GM19452 (cell line): ENCODE data around the gene AKAP9.
"Not testable (repeated sequence)": the region's sequence is repeated elsewhere in the genome, so short reads cannot be mapped to it uniquely, and the experiment has no call there.

Source experiments
- ATAC-seq: cut with Tn5 transposase; IDR thresholded peaks from one replicate; pipeline ENCODE4 v1.9.1; 2021; ENCODE audit not compliant: unreplicated experiment

Gene AKAP9

DNA sequence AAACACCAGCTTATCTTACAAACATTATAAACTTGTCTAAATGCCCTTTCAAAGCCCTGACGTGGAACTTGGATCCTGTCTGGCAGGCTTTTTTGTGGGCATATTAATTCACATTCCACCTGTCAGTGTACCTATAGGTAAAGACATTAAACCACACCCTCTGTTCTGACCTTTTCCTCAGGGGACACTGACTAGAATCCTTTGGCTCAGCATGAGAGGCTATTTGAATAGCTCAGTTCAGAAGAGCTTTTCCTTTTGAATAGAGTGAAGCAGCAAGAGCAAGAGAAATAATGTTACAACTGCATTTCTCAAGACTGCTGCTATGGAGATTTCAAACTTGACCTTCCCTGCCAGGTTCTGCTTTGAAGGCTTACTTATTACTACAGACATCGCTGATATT, 116.7 kb downstream of the AKAP9 start:
- no peak for ATAC-seq

- ATAC-seq = no peak
Observed at GRCh38 chr7:92058040-92058439, 117.4 kb downstream of the AKAP9 start.

DNA sequence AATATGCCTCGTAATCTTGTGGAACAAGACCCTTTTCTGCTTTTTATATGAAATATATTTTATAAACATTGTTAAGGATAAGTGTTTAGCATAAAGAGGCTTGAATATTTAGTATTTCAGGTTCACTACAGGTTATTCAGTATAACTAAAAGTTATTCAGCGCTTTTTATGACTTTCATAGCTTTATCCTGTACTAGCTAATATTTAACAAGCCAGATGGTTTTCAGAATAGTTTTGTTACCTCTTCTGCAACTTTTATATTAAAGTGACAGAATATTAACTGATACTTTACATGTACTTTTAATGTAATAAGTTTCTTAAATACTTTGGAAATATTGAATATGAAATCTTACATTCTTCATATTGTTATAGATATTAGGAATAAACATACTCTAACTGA, 118.2 kb downstream of the AKAP9 start:
- no peak for ATAC-seq

- ATAC-seq = no peak
Observed at GRCh38 chr7:92061154-92061553, 120.5 kb downstream of the AKAP9 start.

DNA sequence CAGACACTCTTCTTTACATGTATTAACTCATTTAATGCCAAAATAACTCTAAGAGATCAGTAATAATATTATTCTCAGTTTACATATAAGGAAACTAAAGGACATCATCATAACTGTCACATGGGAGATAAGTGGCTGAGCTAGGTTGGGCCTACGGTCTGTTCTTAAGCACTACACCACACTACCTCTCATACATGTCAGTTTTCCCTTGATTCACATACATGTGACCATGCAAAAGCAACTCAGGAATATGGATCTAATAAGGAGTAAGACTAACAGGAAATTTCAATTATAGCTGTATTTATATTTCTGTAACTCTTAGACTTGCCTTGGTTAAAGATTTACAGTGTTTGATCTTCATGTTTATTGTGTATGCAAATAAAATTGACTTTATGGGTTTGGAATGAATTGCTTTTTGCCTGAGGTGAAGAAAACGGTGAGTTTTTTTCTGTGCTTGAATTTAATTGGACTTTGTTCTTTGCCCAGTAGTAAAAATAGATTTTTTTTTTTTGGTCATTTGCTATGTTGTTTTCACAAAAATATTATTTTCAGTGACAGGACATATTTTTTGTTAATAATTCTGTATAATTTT, 123.9 kb downstream of the AKAP9 start:
- no peak for ATAC-seq

DNA sequence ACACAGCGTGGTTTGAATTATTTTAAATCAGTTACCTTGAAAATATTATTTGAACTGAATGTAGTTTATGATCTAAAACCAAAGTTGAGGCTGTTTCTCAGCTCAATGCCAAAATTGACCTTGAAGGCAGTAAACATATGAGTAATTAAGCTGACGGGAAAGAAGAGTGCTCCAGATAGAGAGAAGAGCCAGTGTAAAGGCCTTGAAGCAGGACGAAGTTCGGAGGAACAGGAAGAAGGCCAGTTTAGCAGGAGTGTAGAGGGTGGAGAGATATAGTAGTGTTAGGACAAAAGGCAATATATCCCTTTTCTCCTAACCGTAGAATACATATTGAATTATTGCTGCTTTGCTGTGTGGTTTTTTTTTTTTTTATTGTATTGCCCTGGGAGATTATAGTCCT, 130.4 kb downstream of the AKAP9 start:
- ATAC-seq = no peak

DNA sequence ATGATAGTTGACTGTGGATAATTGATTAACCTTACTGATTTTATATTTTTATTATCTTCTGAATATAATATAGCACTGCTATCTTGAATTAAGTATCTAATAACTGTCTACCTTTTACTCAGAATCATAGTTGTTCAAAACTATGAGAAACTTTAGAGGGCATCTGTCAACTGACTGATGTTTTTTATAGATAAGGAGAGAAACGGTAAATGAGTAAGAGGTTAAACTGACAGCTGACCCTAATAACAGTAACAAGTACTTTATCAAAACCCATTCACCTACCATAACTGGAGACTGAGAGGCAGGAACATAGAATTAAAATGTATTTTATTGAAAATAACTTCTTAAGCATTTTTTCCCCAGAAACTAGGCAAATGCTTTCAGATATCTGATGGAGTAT, 131.5 kb downstream of the AKAP9 start:
- ATAC-seq = no peak

DNA sequence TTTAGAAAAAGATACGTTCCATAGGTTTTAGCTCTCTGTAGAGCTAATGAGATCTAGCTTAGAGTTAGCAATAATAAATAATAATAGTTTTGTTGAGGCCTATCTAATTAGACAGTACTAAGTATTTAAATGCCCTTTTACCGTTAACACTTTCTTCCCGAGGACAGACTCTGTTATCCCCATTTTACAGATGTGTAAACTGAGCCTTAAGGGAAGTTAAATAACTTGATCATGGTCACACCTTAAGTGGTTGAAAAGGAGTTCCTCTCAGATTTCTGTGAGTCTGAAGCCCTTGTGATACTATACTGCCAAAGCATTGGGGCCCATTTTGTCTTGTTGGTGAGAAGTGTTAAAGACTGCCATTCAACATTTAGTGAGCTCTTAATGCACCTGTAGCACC, 132.0 kb downstream of the AKAP9 start:
- no peak for ATAC-seq

DNA sequence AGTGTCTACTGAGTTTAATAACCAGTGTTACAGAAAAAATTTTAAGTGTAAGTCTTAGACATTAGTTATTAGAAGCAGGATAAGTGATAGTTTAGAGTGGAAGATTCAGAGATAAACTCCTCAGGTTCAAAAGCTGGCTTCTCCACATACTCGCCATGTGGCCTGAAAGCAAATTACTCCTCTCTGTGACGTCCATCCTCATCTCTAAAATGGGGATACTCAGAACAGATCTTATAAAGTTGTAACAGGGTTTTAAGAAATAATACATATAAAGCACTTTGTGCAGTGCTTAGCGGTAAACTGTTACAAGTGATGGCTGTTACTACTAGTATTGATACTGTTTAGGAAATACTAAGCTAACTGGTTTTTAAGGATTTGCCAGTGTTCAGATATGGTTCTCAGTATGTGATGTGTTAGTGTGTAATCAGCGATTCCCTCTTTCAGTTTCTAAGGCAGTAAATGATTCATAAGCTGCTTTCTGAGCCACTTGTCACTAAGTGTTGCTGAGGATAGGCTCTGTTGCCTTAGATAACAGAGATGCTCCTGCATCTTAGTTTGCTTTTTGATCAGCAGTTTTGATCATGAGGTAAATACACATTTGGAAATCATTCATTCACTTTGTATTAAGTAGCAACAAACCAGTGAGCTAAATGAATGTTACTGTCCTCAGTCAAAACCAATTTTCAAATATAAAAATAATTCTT, 134.9 kb downstream of the AKAP9 start:
- ATAC-seq = peak; percentile 94

DNA sequence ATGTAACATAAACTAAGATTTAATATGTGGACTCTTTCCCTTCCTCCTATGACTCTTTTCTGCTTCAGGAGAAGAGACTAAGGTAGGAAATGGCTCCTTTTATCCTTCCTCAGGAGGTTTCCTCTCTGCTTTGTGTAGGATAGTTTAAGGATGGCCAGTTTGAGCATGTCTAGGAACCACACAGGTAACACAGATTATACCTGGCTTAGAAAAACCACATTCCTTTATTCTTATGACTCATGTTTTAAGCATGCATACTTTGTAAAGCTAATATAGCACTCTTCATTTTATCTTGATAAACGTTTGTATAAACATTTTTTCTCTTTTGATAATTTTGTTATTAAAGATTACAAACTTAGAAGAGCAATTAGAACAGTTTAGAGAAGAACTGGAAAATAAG, 135.8 kb downstream of the AKAP9 start:
- ATAC-seq = no peak

DNA sequence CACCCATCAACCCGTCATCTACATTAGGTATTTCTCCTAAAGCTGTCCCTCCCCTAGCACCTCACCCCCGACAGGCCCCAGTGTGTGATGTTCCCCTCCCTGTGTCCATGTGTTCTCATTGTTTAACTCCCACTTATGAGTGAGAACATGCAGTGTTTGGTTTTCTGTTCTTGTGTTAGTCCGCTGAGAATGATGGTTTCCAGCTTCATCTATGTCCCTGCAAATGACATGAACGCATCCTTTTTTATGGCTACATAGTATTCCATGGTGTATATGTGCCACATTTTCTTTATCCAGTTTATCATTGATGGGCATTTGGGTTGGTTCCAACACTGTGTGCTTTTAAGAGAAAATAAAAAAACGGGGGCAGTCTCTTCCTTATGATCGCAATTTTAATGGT, 143.3 kb downstream of the AKAP9 start:
- ATAC-seq = not testable (repeated sequence)

GRCh38 chr7:92088266-92088665, 147.6 kb downstream of the AKAP9 start:
- no peak for ATAC-seq

- ATAC-seq = no peak
Observed at GRCh38 chr7:92092210-92092609, 151.5 kb downstream of the AKAP9 start.

- no peak for ATAC-seq
Observed at GRCh38 chr7:92095380-92095779, 154.7 kb downstream of the AKAP9 start.

GRCh38 chr7:92100534-92100933, 159.9 kb downstream of the AKAP9 start:
- no peak for ATAC-seq

GRCh38 chr7:92102862-92103261, 162.2 kb downstream of the AKAP9 start:
- not testable (repeated sequence) for ATAC-seq

DNA sequence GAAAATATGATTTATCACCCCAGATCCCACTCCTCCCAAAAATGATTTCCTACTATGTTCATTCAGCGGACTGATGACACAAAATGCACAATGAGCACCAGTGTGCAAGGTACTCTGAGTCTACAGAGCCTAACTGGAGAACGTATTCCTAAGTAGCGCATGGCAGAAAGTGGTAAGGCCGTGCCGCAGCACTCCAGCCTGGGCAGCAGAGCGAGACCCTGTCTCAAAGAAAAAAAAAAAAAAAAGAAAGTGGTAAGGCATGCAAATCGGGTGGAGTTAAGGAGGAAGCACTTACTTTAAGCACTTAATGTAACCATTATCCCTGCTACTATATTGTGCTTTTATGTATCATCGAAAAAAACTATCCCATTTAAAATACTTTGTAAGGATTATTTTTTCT, 168.2 kb downstream of the AKAP9 start:
- no peak for ATAC-seq

DNA sequence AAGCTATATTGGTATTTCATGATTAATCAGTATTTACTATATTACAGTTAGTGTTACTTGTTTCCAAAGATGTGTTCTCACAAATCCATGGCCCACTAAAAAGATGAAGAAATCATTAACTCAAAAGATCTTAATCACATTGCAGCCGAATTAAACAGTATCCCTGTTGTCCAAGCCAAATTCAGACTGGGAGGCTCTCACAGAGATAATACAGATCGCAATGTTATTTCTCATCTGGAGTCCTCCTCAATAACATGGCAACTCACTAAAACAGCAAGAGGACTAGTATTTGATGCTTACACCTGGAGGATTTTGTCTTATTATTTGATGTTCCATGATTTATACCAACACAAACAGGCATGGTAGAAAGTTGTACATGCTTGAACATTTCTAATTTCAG, 170.2 kb downstream of the AKAP9 start:
- ATAC-seq = no peak

- no peak for ATAC-seq
Observed at GRCh38 chr7:92115821-92116220, 175.2 kb downstream of the AKAP9 start.

DNA sequence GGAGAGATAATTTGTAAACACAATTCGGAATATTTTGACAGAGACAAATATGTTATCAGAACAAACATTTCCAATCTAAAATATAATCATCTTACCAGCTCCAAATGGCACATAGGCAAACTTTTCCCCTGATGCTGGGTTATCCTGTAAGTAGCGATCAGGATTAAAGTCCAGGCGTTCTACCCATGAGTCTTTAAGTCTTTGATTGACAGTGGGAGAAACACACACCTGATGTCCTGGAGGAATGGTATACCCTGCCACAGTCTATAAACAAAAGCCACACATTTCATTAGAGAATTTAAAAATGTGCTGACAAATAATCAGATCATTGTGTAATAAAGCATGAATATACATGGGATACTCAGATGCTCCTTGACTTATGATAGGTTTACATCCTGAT, 176.3 kb downstream of the AKAP9 start:
- ATAC-seq = no peak

- no peak for ATAC-seq
Observed at GRCh38 chr7:92119213-92119759, 178.6 kb downstream of the AKAP9 start.

DNA sequence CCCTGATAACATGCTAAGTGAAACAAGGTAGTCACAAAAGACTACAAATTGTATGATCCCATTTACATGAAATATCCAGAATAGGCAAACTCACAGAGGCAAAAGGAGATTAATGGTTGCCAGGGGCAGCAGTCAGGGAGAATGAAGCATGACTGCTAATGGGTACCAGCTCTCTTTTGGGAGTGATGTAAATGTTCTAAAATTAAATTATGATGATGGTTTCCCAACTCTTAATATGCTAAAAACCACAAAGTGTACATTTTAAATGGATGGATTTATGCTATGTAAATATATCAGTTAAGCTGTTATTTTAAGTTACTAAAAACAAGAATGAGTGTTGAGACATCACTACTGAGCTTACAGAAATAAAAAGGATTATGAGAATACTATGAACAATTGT, 181.0 kb downstream of the AKAP9 start:
- ATAC-seq = no peak

- no peak for ATAC-seq
Observed at GRCh38 chr7:92131093-92131492, 190.4 kb downstream of the AKAP9 start.
